Breast epithelium (tissue), 4 donors: ENCODE data around the gene TMEM108. TPM values are rescaled to one million over a fixed set of nuclear protein-coding genes. Genes with fewer than 3 reads are reported as not detected.

Experiments
- DNase-seq, 2 donors: peaks; one replicate each; pipeline ENCODE4 v3.0.0-alpha.2; 2019; ENCODE audit warnings: low spot score in 2 of 2
- H3K27ac ChIP-seq, 2 donors: fragments of 200-600 bp; sonication (generic) in 1 of 2; one replicate each; pipeline ENCODE4 v1.5.1; 2016 to 2019; ENCODE audit warnings: mild to moderate bottlenecking in 1 of 2
- H3K27me3 ChIP-seq, 2 donors: fragments of 200-600 bp; sonication (generic) in 1 of 2; one replicate each; pipeline versions ENCODE4 v1.5.1 to v1.6.0; 2017 to 2019; ENCODE audit warnings: control low read depth in 1 of 2, mild to moderate bottlenecking in 1 of 2
- H3K36me3 ChIP-seq: fragments of 200-600 bp; one replicate; pipeline ENCODE4 v1.5.1; 2019
- H3K4me1 ChIP-seq, 2 donors: fragments of 200-600 bp; sonication (generic); one replicate each; pipeline ENCODE4 v1.5.1; 2016 to 2019; ENCODE audit warnings: control low read depth in 1 of 2
- H3K4me3 ChIP-seq, 3 donors: fragments of 200-600 bp; sonication (generic); 1 replicate in 2 of 3; 2 replicates in 1 of 3; pipeline ENCODE4 v1.5.1; 2016 to 2019; ENCODE audit warnings: mild to moderate bottlenecking in 3 of 3, moderate library complexity in 2 of 3
- H3K9me3 ChIP-seq, 2 donors: fragments of 200-600 bp; sonication (generic) in 1 of 2; one replicate each; pipeline ENCODE4 v1.5.1; 2016 to 2019; ENCODE audit warnings: control low read depth in 1 of 2
- POLR2A ChIP-seq: fragments of 450-650 bp; IDR thresholded peaks from one replicate; pipeline ENCODE4 v1.6.1; 2016; ENCODE audit warnings: antibody characterized with exemption, mild to moderate bottlenecking, moderate library complexity
- POLR2AphosphoS5 ChIP-seq, 3 donors: sonication (generic); formaldehyde crosslinking; IDR thresholded peaks; one replicate each; pipeline ENCODE4 v1.6.1; 2017; ENCODE audit warnings: antibody characterized with exemption in 3 of 3
- intact Hi-C: fragments of 100-400 bp; cut with DNase I; formaldehyde crosslinking; loops from one replicate; pipeline ENCODE4 v1.15.1; 2023; ENCODE audit warnings: low total_unique reads
- total RNA-seq, 3 donors: library from RNA; depleted of rRNA; stranded (reverse); fragments of >200 nt; gene quantifications; one replicate each; pipeline ENCODE4 v1.1.0, GENCODE V29; 2016
- TF ChIP-seq, protein P1 (sequence below), 3 donors: fragments of 450-650 bp; IDR thresholded peaks; one replicate each; pipeline ENCODE4 v1.5.1; 2016 to 2017; ENCODE audit warnings: antibody characterized with exemption in 3 of 3, mild to moderate bottlenecking in 3 of 3, moderate library complexity in 3 of 3

The TMEM108 gene
- total RNA-seq, 3 donors from 2014 or later, result 0.44 to 0.98 (median 0.48) TPM

DNA sequence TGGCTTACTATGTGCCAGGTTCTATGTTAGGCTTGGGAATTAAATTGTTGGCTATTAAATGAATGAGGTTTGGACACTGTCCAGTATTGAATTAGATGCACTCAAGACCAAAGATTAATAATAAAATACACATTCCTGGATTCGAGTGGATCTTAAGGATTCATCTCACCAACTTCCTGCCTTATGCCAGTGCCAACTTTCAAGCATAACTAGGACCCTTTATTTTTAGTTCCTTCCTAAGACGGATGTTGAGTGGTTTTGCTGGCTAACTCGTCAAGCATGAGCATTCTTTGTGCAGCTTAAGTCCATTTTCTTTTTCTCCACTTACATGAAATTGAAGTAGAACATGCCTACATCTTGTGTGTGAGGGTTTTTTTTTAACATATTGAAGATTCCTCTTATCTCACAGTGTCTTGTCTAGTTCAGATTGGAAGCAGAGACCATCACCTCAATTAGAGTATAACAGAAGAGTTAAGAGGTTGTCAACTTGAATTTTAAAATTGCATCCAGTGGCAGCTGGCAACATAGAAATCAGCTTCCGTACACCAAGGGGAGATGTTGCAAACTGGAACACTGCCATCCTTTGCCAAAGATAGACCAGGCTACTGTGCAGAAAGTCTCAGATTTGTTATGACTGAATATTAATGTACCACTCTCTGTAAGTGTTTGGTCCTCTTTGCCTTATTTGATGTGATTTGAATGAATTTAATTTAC is 255.4 kb downstream of the TMEM108 start:
- no peaks in the 10 kb centered on the region for H3K27me3 ChIP-seq
- H3K36me3 ChIP-seq, result no peaks in the 10 kb centered on the region
- no peak for DNase-seq
- H3K4me3 ChIP-seq, result no peak overlapping the region
- no peak overlapping the region for H3K27ac ChIP-seq
- no peaks in the 10 kb centered on the region for H3K4me1 ChIP-seq
- H3K9me3 ChIP-seq, result no peaks in the 10 kb centered on the region
- intact Hi-C loops, result no loop called here
- TF ChIP-seq POLR2AphosphoS5 (IDR thresholded peaks at IDR 0.05), result no peak
- TF ChIP-seq POLR2A, result no peak
- TF ChIP-seq, protein P1, sequence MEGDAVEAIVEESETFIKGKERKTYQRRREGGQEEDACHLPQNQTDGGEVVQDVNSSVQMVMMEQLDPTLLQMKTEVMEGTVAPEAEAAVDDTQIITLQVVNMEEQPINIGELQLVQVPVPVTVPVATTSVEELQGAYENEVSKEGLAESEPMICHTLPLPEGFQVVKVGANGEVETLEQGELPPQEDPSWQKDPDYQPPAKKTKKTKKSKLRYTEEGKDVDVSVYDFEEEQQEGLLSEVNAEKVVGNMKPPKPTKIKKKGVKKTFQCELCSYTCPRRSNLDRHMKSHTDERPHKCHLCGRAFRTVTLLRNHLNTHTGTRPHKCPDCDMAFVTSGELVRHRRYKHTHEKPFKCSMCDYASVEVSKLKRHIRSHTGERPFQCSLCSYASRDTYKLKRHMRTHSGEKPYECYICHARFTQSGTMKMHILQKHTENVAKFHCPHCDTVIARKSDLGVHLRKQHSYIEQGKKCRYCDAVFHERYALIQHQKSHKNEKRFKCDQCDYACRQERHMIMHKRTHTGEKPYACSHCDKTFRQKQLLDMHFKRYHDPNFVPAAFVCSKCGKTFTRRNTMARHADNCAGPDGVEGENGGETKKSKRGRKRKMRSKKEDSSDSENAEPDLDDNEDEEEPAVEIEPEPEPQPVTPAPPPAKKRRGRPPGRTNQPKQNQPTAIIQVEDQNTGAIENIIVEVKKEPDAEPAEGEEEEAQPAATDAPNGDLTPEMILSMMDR (IDR thresholded peaks at IDR 0.05), result no peak

DNA sequence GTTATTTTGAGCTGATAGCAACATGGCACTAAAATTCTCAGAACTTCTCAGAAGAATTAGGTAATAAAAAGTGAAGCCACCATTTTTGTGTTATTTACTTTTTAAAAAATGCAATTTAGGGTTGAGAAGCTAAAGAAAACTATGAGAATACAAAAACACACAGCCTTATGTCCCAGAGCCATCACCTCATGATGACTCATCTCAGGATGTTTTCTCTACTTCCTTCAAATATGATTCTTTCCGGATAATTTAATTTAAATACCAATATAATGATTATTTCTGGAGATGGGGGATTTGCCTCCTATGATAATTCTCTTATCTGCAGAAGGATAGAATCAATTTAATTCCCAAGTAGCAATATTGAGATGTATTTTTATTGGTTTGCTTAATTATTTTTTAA is 256.1 kb downstream of the TMEM108 start:
- Histone ChIP-seq H3K9me3 (no peaks in the 10 kb centered on the region), H3K27ac (no peak overlapping the region), H3K4me1 (no peaks in the 10 kb centered on the region), H3K36me3 (no peaks in the 10 kb centered on the region), H3K4me3 (no peak overlapping the region), H3K27me3 (no peaks in the 10 kb centered on the region)
- no peak for TF ChIP-seq POLR2A
- TF ChIP-seq, protein P1 (IDR thresholded peaks at IDR 0.05), result no peak
- no peak for TF ChIP-seq POLR2AphosphoS5 (IDR thresholded peaks at IDR 0.05)
- DNase-seq, result no peak
- intact Hi-C loops, result no loop called here

DNA sequence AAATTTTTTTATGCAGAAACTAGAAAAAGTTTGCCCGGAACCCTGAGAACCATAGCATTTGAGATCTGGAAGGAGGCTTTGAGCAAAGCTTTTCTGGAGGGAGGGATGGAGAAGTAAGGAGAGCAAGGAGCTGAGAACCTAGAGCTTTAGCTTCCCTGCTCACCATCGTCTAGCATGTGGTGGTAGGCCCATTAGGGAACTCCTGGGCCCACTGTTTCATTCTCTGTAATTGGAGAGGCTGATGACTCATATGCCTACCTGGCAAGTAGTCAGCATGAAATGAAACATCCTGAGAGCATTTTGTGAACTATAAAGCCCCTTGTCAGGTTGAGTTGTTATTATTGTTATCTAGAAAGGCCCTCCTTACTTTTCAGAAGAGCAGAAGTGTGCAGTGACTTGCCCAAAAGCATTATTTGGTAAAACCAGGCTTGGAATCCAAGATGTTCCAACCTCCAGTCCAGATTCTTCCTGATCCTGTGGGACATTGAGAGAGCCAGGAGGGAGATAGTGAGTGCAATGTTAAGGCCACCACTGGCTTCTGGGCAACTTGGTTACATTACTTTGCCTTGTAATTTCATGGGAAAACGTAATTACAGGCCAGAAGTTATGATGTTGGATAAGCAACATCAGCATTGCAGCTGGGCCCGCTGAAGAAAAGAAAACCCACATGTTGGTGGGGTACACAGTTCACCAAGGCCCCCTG is 257.2 kb downstream of the TMEM108 start:
- no peak for DNase-seq
- intact Hi-C loops, result no loop called here
- H3K27ac ChIP-seq, result no peak overlapping the region
- H3K36me3 ChIP-seq, result no peaks in the 10 kb centered on the region
- no peaks in the 10 kb centered on the region for H3K9me3 ChIP-seq
- TF ChIP-seq POLR2AphosphoS5 (IDR thresholded peaks at IDR 0.05), result no peak
- TF ChIP-seq POLR2A, result no peak
- TF ChIP-seq, protein P1 (IDR thresholded peaks at IDR 0.05), result no peak
- no peak overlapping the region for H3K4me3 ChIP-seq
- no peaks in the 10 kb centered on the region for H3K27me3 ChIP-seq
- H3K4me1 ChIP-seq, result no peaks in the 10 kb centered on the region

DNA sequence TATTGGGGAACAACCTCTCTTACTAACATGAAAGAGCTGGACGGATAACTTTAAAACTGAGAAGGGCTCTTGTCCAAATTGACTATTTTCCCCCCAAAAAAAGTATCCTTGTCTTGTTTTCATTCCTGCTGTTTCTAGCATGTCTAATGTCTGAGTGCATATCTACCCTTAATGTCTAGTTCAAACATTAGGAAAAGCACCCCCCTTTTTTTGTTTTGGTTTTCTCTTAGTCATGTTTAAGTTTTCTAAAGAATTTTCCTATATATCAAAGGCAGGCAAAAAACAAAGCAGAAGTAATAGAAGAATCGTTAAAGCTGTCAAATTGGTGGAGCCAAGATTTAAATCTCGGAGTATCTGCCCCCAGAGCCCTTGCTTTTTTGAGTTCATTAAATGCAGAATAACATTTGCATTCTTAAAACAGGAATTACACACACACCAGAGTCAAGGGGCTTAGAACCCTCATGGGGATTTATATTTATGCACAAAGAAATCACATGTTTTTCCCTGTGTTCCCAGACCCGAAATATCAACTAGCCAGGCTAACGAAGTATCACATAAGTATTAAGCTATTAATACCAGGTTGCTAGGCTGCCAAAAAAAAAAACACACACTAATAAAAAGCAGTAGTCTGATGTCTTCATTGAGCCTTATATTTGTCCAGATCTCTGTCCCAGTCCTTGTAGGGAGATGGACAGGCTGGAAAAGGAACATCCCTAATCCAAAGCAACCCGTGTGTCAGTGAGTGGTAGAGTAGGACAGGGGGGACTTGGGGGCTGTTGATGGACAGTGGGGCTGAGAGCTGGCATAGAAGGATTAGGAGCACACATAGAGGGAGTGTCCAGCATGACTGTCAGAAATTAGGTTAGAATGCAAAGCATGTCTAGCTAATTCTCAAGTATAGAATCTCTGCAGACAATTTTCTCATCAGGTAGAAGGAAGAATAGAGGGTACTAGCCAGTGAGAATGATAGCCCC is 258.0 kb downstream of the TMEM108 start:
- Histone ChIP-seq H3K4me1 (no peaks in the 10 kb centered on the region), H3K9me3 (no peaks in the 10 kb centered on the region), H3K4me3 (no peak overlapping the region), H3K36me3 (no peaks in the 10 kb centered on the region), H3K27ac (no peak overlapping the region), H3K27me3 (no peaks in the 10 kb centered on the region)
- TF ChIP-seq POLR2A (no peak), POLR2AphosphoS5 (IDR thresholded peaks at IDR 0.05) (no peak)
- TF ChIP-seq, protein P1 (IDR thresholded peaks at IDR 0.05), result no peak
- intact Hi-C loops, result no loop called here
- no peak for DNase-seq
